Neural cell (in vitro differentiated cells): ENCODE data around the gene NRCAM. TPM values are rescaled to one million over a fixed set of nuclear protein-coding genes. Genes with fewer than 3 reads are reported as not detected.

Experiments
- H2AFZ ChIP-seq: fragments of 200-600, 300-800 bp; sonication (generic), shearing (Covaris generic); 2 replicates; pipeline ENCODE4 v1.6.0; 2014; ENCODE audit warnings: low read depth, mild to moderate bottlenecking, antibody characterized with exemption, low read length, moderate library complexity
- H3F3A ChIP-seq: fragments of 200-600 bp; shearing (Covaris generic); 2 replicates; pipeline ENCODE4 v1.6.1; 2016; ENCODE audit warnings: mild to moderate bottlenecking, moderate library complexity, mixed read lengths, antibody characterized with exemption, low read length; ENCODE audit not compliant: insufficient read depth, poor library complexity, severe bottlenecking
- H3K27ac ChIP-seq: fragments of 200-600, 300-800 bp; sonication (generic), shearing (Covaris generic); 2 replicates; pipeline ENCODE4 v1.5.1; 2014; ENCODE audit warnings: mild to moderate bottlenecking, low read length, moderate library complexity
- H3K27me3 ChIP-seq: fragments of 300-800, 200-600 bp; sonication (generic), shearing (Covaris generic); 2 replicates; pipeline ENCODE4 v1.6.0; 2014; ENCODE audit warnings: mild to moderate bottlenecking, low read depth, low read length, moderate library complexity; ENCODE audit not compliant: insufficient read depth
- H3K36me3 ChIP-seq: fragments of 300-800, 200-600 bp; sonication (generic), shearing (Covaris generic); 2 replicates; pipeline ENCODE4 v1.5.1; 2014; ENCODE audit warnings: mild to moderate bottlenecking, antibody characterized with exemption, low read length, moderate library complexity; ENCODE audit not compliant: insufficient read depth
- H3K4me2 ChIP-seq: fragments of 300-800, 200-600 bp; sonication (generic), shearing (Covaris generic); 2 replicates; pipeline ENCODE4 v1.6.0; 2014; ENCODE audit warnings: mild to moderate bottlenecking, low read length
- H3K4me3 ChIP-seq: fragments of 300-800, 200-600 bp; sonication (generic), shearing (Covaris generic); 2 replicates; pipeline ENCODE4 v1.5.1; 2014; ENCODE audit warnings: mild to moderate bottlenecking, low read length, moderate library complexity
- H3K79me2 ChIP-seq: fragments of 200-600 bp; shearing (Covaris generic); replicated peaks from 2 replicates; pipeline ENCODE4 v1.6.0; 2014; ENCODE audit warnings: mild to moderate bottlenecking, low read length, moderate library complexity; ENCODE audit not compliant: insufficient read depth
- H3K9ac ChIP-seq: fragments of 300-800, 200-600 bp; sonication (generic), shearing (Covaris generic); 2 replicates; pipeline ENCODE4 v1.6.1; 2016; ENCODE audit warnings: mild to moderate bottlenecking, low read length, mixed read lengths
- H3K9me2 ChIP-seq: fragments of 200-600 bp; shearing (Covaris generic); 2 replicates; pipeline ENCODE4 v1.6.1; 2016; ENCODE audit warnings: mild to moderate bottlenecking, low read length, mixed read lengths; ENCODE audit not compliant: insufficient read depth
- H3K9me3 ChIP-seq: fragments of 200-600, 300-800 bp; sonication (generic), shearing (Covaris generic); 2 replicates; pipeline ENCODE4 v1.6.1; 2016; ENCODE audit warnings: mild to moderate bottlenecking, mixed run types, low read length, moderate library complexity, mixed read lengths
- H4K20me1 ChIP-seq: fragments of 200-600 bp; shearing (Covaris generic); 2 replicates; pipeline ENCODE4 v1.6.1; 2016; ENCODE audit warnings: mild to moderate bottlenecking, mixed run types; ENCODE audit not compliant: insufficient read depth
- CTCF ChIP-seq: fragments of 450-650 bp; IDR thresholded peaks from 2 replicates; pipeline ENCODE4 v1.5.1; 2014; ENCODE audit warnings: antibody characterized with exemption, mild to moderate bottlenecking, moderate library complexity; ENCODE audit not compliant: poor library complexity, severe bottlenecking
- EP300 ChIP-seq: fragments of 450-650 bp; conservative IDR thresholded peaks from 2 replicates; pipeline ENCODE4 v1.6.1; 2014; ENCODE audit warnings: antibody characterized with exemption, mild to moderate bottlenecking, moderate library complexity; ENCODE audit not compliant: poor library complexity, severe bottlenecking
- EZH2 ChIP-seq: fragments of 200-600, 300-800 bp; shearing (Covaris generic), sonication (generic); IDR thresholded peaks from 2 replicates; pipeline ENCODE4 v1.6.1; 2014; ENCODE audit warnings: antibody characterized with exemption, low read length, borderline replicate concordance, mild to moderate bottlenecking; ENCODE audit not compliant: insufficient read depth, poor library complexity, severe bottlenecking
- MXI1 ChIP-seq: fragments of 450-650 bp; conservative IDR thresholded peaks from 2 replicates; pipeline ENCODE4 v1.6.1; 2014; ENCODE audit warnings: antibody characterized with exemption, mild to moderate bottlenecking; ENCODE audit not compliant: poor library complexity, severe bottlenecking
- POLR2AphosphoS5 ChIP-seq: IDR thresholded peaks from 2 replicates; pipeline ENCODE4 v1.6.1; 2012
- RAD21 ChIP-seq: fragments of 450-650 bp; conservative IDR thresholded peaks from 2 replicates; pipeline ENCODE4 v1.6.1; 2014; ENCODE audit warnings: antibody characterized with exemption, mild to moderate bottlenecking, moderate library complexity
- REST ChIP-seq: IDR thresholded peaks from 2 replicates; pipeline ENCODE4 v1.6.1; 2012; ENCODE audit warnings: borderline replicate concordance
- SMC3 ChIP-seq: fragments of 450-650 bp; conservative IDR thresholded peaks from 2 replicates; pipeline ENCODE4 v1.6.1; 2014; ENCODE audit warnings: antibody characterized with exemption, mild to moderate bottlenecking, moderate library complexity; ENCODE audit not compliant: poor library complexity
- TAF1 ChIP-seq: IDR thresholded peaks from 2 replicates; pipeline ENCODE4 v1.6.1; 2012; ENCODE audit warnings: low read depth
- polyA plus RNA-seq: library from polyadenylated mRNA; depleted of rRNA; stranded (reverse); fragments of >200 nt; gene quantifications from 2 replicates; pipeline ENCODE4 v1.2.3, GENCODE V29; 2014

The NRCAM gene
- polyA plus RNA-seq, 1 donor from 2014 or later, result 90.9 TPM

- H3K4me2 ChIP-seq, result no peak overlapping the region
- no peak overlapping the region for H3K4me3 ChIP-seq
- no peaks in the 10 kb centered on the region for H3K36me3 ChIP-seq
- TF ChIP-seq RAD21, result no peak
- no peak for TF ChIP-seq MXI1
- no peak for TF ChIP-seq TAF1
- TF ChIP-seq CTCF, result no peak
- TF ChIP-seq EP300, result no peak
- TF ChIP-seq REST, result no peak
- no peak for TF ChIP-seq EZH2
- no peak for TF ChIP-seq SMC3
- no peak for TF ChIP-seq POLR2AphosphoS5
- H4K20me1 ChIP-seq, result no peaks in the 10 kb centered on the region
- no peaks in the 10 kb centered on the region for H3K27me3 ChIP-seq
- H3K27ac ChIP-seq, result no peak overlapping the region
- H3F3A ChIP-seq, result no peaks in the 10 kb centered on the region
- no peaks in the 10 kb centered on the region for H3K9me2 ChIP-seq
- no peak overlapping the region for H3K9ac ChIP-seq
- H3K9me3 ChIP-seq, result peaks cover 1% of the 10 kb centered on the region
- no peak overlapping the region for H2AFZ ChIP-seq
- H3K79me2 ChIP-seq, result peaks cover 17% of the 10 kb centered on the region
Measured at GRCh38 chr7:108367314-108367713, 88.9 kb downstream of the NRCAM start.

DNA sequence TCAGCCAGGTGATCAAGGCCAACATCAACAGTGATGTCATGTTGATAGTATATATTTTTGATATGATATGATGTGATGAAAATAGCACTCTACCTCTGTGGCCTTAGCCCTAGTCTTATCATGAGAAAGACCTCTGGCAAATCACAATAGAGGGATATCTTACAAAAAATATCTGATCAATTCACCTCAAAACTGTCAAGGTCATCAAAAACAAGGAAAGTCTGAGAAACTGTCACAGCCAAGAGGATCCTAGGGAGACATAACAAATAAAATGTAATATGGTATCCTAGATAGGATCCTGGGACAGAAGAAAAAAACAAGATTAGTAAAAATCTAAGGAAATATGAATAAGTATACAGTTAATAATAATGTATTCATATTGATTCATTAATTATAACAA lies 92.6 kb downstream of the NRCAM start:
- H3K9me3 ChIP-seq, result no peaks in the 10 kb centered on the region
- no peak overlapping the region for H3K27ac ChIP-seq
- no peaks in the 10 kb centered on the region for H3K27me3 ChIP-seq
- no peaks in the 10 kb centered on the region for H3K9me2 ChIP-seq
- H3F3A ChIP-seq, result no peaks in the 10 kb centered on the region
- H3K4me3 ChIP-seq, result no peak overlapping the region
- no peaks in the 10 kb centered on the region for H4K20me1 ChIP-seq
- TF ChIP-seq POLR2AphosphoS5, result no peak
- H2AFZ ChIP-seq, result no peak overlapping the region
- H3K9ac ChIP-seq, result no peak overlapping the region
- no peaks in the 10 kb centered on the region for H3K79me2 ChIP-seq
- no peak overlapping the region for H3K4me2 ChIP-seq
- no peaks in the 10 kb centered on the region for H3K36me3 ChIP-seq
